SK-N-SH treated with all-trans-retinoic acid at 6 μM for 48 hours (cell line): ENCODE measurements around the gene ARHGAP22.

ENCODE experiments used
- BACH2 ChIP-seq: fragments of 250-450 bp; sonication (Bioruptor Pico); IDR thresholded peaks from 2 replicates; pipeline ENCODE4 v1.9.0; 2021; ENCODE audit warnings: mild to moderate bottlenecking, borderline replicate concordance
- CSDC2 ChIP-seq: fragments of 250-450 bp; sonication (Bioruptor Pico); IDR thresholded peaks from 2 replicates; pipeline ENCODE4 v1.5.0; 2020; ENCODE audit warnings: mild to moderate bottlenecking, moderate library complexity
- CSRNP3 ChIP-seq: fragments of 250-450 bp; sonication (Bioruptor Pico); IDR thresholded peaks from 2 replicates; pipeline ENCODE4 v1.5.1; 2021; ENCODE audit warnings: mild to moderate bottlenecking, moderate library complexity
- ESRRG ChIP-seq: fragments of 250-450 bp; sonication (Bioruptor Pico); IDR thresholded peaks from 2 replicates; pipeline ENCODE4 v1.6.1; 2021; ENCODE audit warnings: mild to moderate bottlenecking
- GLIS3 ChIP-seq: fragments of 250-450 bp; sonication (Bioruptor Pico); IDR thresholded peaks from 2 replicates; pipeline ENCODE4 v1.5.0; 2020; ENCODE audit warnings: mild to moderate bottlenecking, moderate library complexity
- ISL1 ChIP-seq: fragments of 250-450 bp; sonication (Bioruptor Pico); IDR thresholded peaks from 2 replicates; pipeline ENCODE4 v2.1.2; 2022; ENCODE audit warnings: mild to moderate bottlenecking, moderate library complexity
- RARB ChIP-seq: fragments of 250-450 bp; sonication (Bioruptor Pico); IDR thresholded peaks from 2 replicates; pipeline ENCODE4 v1.8.0; 2021; ENCODE audit warnings: mild to moderate bottlenecking, moderate library complexity
- TCF4 ChIP-seq: fragments of 250-450 bp; sonication (Bioruptor Pico); IDR thresholded peaks from 2 replicates; pipeline ENCODE4 v1.8.0; 2021; ENCODE audit warnings: mild to moderate bottlenecking, moderate library complexity, borderline replicate concordance
- TOX ChIP-seq: fragments of 250-450 bp; sonication (Bioruptor Pico); IDR thresholded peaks from 2 replicates; pipeline ENCODE4 v1.8.0; 2021; ENCODE audit warnings: mild to moderate bottlenecking, moderate library complexity, borderline replicate concordance
- TSHZ2 ChIP-seq: fragments of 250-450 bp; sonication (Bioruptor Pico); IDR thresholded peaks from 2 replicates; pipeline ENCODE4 v1.5.0; 2020; ENCODE audit warnings: mild to moderate bottlenecking, moderate library complexity
- ZFP3 ChIP-seq: fragments of 250-450 bp; sonication (Bioruptor Pico); IDR thresholded peaks from 2 replicates; pipeline ENCODE4 v1.5.0; 2020; ENCODE audit warnings: mild to moderate bottlenecking, moderate library complexity
- ZFP30 ChIP-seq: fragments of 450-650 bp; formaldehyde crosslinking; IDR thresholded peaks from 2 replicates; pipeline ENCODE4 v1.5.0; 2022; ENCODE audit warnings: mild to moderate bottlenecking, moderate library complexity
- ZNF70 ChIP-seq: fragments of 450-650 bp; formaldehyde crosslinking; IDR thresholded peaks from 2 replicates; pipeline ENCODE4 v1.5.0; 2020; ENCODE audit warnings: mild to moderate bottlenecking, moderate library complexity
- ZNF8 ChIP-seq: fragments of 450-650 bp; formaldehyde crosslinking; IDR thresholded peaks from 2 replicates; pipeline ENCODE4 v1.5.0; 2020; ENCODE audit warnings: mild to moderate bottlenecking, moderate library complexity

GRCh38 chr10:48541144-48541795, 63.6 kb downstream of the ARHGAP22 start:
- TF ChIP-seq GLIS3: no peak
- TF ChIP-seq TCF4 (CRISPR knock-in tag): no peak
- TF ChIP-seq TOX (CRISPR knock-in tag): no peak
- TF ChIP-seq ESRRG: no peak
- TF ChIP-seq ZFP30 (CRISPR knock-in tag): no peak
- no peak for TF ChIP-seq ZNF8
- no peak for TF ChIP-seq CSRNP3
- no peak for TF ChIP-seq ZNF70 (CRISPR knock-in tag)
- TF ChIP-seq BACH2 (CRISPR knock-in tag): no peak
- no peak for TF ChIP-seq TSHZ2 (CRISPR knock-in tag)
- no peak for TF ChIP-seq RARB (CRISPR knock-in tag)
- TF ChIP-seq CSDC2 (CRISPR knock-in tag): no peak
- 0 out of 2 replicates have a peak, but pooled peaks have one; percentile 16 for TF ChIP-seq ISL1 (CRISPR knock-in tag)
- no peak for TF ChIP-seq ZFP3 (CRISPR knock-in tag)
